Skeletal muscle tissue (tissue), 4 donors: ENCODE data around the gene ZBP1. TPM values are rescaled to one million over a fixed set of nuclear protein-coding genes. Genes with fewer than 3 reads are reported as not detected.

Experiments used
- H3K27ac ChIP-seq: one replicate; pipeline ENCODE4 v1.7.0; 2013; ENCODE audit warnings: mild to moderate bottlenecking, low read depth, low read length, inconsistent platforms
- H3K27me3 ChIP-seq, 3 donors: one replicate each; pipeline ENCODE4 v1.7.0; 2013; ENCODE audit warnings: low read length in 3 of 3; ENCODE audit not compliant: control insufficient read depth in 3 of 3, insufficient read depth in 3 of 3
- H3K36me3 ChIP-seq, 3 donors: one replicate each; pipeline ENCODE4 v1.7.0; 2013; ENCODE audit warnings: low read length in 3 of 3; ENCODE audit not compliant: control insufficient read depth in 3 of 3, insufficient read depth in 3 of 3
- H3K4me1 ChIP-seq, 3 donors: one replicate each; pipeline ENCODE4 v1.7.0; 2013; ENCODE audit warnings: low read length in 3 of 3, mild to moderate bottlenecking in 3 of 3; ENCODE audit not compliant: control insufficient read depth in 3 of 3, insufficient read depth in 3 of 3
- H3K4me3 ChIP-seq, 3 donors: one replicate each; pipeline ENCODE4 v1.7.0; 2013; ENCODE audit warnings: low read length in 3 of 3
- H3K9ac ChIP-seq, 3 donors: one replicate each; pipeline ENCODE4 v1.7.0; 2013; ENCODE audit warnings: low read length in 3 of 3, mild to moderate bottlenecking in 3 of 3, moderate library complexity in 2 of 3, low read depth in 1 of 3
- H3K9me3 ChIP-seq, 3 donors: one replicate each; pipeline ENCODE4 v1.7.0; 2013; ENCODE audit warnings: low read length in 3 of 3; ENCODE audit not compliant: control insufficient read depth in 3 of 3
- total RNA-seq: library from RNA; depleted of rRNA; stranded (reverse); fragments of >200 nt; gene quantifications from one replicate; pipeline ENCODE4 v1.2.3, GENCODE V29; 2014
- donor health status: Osteomylitis.

ZBP1 gene
- total RNA-seq, 1 donor from 2014 or later = under 0.01 TPM

DNA sequence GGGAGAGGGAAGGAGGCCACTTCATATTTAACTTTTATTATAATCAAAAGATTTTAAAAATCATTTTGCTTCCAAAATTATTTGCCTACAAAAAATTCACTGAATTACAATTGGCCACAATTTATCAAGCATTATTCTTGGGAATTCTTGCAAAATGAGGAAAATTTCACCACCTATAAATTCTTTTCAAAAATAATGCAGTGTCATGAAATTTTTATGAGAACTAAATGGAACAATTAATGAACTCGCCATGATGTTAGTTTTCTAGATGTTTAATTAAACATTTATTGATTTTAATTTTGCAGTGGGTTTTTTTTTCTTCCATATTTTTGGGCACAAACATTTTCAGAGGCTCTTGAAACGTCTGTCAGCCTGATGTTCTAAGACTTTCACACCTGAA is 5.8 kb upstream of the ZBP1 start:
- Histone ChIP-seq H3K9me3 (peaks cover 0 to 8% (median 4%) of the 10 kb centered on the region in 3 donors), H3K27me3 (peaks cover 3 to 6% (median 3%) of the 10 kb centered on the region in 3 donors), H3K9ac (no peak overlapping the region), H3K4me3 (no peak overlapping the region), H3K27ac (no peak overlapping the region), H3K36me3 (no peaks in the 10 kb centered on the region), H3K4me1 (peaks cover 8 to 10% (median 9%) of the 10 kb centered on the region in 3 donors)

DNA sequence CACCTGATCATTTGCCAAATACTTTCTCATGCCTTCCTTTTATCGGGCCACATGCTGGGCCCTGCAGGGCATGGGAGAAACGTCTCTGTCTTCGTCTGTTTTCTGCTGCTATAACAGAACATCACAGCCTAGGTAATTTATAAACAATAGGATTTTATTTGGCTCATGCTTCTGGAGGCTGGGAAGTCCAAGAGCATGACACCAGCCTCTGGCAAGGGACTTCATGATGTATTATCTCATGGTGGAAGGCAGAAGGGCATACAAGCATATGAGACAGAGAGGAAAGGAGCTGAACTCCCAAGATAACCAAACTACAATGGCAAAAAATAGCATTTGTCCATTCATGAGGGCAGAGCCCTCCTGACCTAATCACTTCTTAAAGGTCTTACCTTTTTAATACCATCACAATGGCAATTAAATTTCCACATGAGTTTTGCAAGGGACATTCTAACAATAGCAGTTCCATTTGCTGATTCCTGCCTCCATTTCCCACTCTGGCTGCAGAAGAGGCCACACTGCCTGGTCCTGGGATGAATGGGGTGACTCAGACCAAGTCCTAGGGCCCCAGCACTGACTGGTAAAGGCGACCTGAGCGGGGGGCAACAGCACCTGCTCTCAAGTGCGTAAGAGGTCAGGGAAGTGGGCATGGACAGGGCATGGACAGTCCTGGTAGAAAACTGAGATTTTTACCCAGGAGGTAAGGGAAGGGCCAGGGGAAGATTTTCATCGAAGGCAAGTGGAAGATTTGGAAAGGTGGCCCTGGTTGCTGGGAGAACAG is 5.1 kb upstream of the ZBP1 start:
- peaks cover 9 to 11% (median 10%) of the 10 kb centered on the region in 3 donors for H3K4me1 ChIP-seq
- peaks cover 0 to 8% (median 4%) of the 10 kb centered on the region in 3 donors for H3K9me3 ChIP-seq
- H3K27ac ChIP-seq = no peak overlapping the region

DNA sequence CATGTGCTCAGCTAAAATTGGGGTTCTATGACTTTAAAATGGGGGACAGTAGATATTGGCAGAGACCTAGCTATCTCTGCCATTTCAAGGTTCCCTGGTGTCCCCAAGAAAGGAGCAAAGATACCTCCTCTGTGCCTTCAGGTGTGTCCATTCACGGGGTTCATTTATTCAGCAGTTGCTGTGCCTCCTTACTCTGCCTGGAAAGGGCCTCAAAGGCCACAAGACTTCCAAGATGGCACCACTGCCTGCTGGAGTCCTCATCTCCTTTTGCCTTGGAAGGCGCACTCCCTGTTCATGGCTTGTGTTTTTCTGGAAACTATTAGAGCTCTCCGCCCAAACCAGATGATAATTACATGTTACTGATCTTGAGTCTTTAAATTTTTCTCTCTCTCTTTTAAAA is 3.9 kb upstream of the ZBP1 start:
- Histone ChIP-seq H3K27ac (no peak overlapping the region), H3K4me3 (no peak overlapping the region), H3K27me3 (peaks cover 0 to 6% (median 3%) of the 10 kb centered on the region in 3 donors), H3K9ac (no peak overlapping the region), H3K36me3 (no peaks in the 10 kb centered on the region), H3K9me3 (peaks cover 0 to 8% (median 4%) of the 10 kb centered on the region in 3 donors), H3K4me1 (peaks cover 9 to 13% (median 13%) of the 10 kb centered on the region in 3 donors)

More for the DNA sequence above, 5.1 kb upstream of the ZBP1 start:
- Histone ChIP-seq H3K9ac (no peak overlapping the region), H3K36me3 (no peaks in the 10 kb centered on the region), H3K4me3 (no peak overlapping the region), H3K27me3 (peaks cover 3 to 6% (median 3%) of the 10 kb centered on the region in 3 donors)

DNA sequence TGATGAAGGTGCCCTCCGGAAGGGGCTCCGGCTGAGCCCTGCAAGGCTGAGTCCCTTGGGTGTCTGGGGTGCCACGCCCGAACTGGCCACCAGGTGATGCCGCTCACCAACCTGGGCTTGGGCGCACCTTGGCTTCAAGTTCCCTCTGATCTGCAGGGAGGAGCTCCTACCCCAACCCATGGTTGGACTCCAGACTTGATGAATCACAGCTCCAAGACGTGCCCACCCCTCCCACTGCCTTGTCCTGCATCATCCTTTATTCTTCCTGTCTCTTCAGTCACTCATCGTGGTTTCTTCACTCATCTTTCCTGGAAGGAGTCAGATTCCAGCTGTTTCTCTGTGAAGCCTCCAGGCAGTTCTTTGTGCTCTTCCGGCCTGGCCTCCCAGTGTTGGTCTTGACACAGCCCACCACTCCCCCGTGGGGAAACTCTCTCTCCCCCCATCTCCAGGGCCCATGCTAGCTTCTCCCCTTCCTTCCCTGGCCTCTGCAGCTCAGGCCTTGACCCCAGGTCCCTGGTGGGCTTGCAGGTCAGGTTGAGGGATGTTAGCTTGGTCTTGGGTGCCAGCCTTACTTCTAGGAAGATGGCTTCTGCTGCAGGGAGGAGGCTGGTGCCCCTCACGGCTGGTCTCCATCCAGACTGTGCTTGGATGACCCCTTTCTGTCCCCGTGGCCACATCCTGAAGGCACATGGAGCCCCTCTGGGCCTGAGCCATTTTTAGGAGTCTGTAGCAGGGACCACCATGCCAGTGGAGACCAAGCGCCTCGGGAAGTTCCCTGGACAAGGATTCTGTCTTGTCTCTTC is 2.6 kb upstream of the ZBP1 start:
- H3K27ac ChIP-seq = no peak overlapping the region
- peaks cover 9 to 12% (median 10%) of the 10 kb centered on the region in 3 donors for H3K4me1 ChIP-seq
- H3K4me3 ChIP-seq = no peak overlapping the region
- H3K27me3 ChIP-seq = peaks cover 0 to 6% (median 3%) of the 10 kb centered on the region in 3 donors
- no peaks in the 10 kb centered on the region for H3K36me3 ChIP-seq
- H3K9ac ChIP-seq = no peak overlapping the region
- H3K9me3 ChIP-seq = peaks cover 0 to 8% (median 4%) of the 10 kb centered on the region in 3 donors

DNA sequence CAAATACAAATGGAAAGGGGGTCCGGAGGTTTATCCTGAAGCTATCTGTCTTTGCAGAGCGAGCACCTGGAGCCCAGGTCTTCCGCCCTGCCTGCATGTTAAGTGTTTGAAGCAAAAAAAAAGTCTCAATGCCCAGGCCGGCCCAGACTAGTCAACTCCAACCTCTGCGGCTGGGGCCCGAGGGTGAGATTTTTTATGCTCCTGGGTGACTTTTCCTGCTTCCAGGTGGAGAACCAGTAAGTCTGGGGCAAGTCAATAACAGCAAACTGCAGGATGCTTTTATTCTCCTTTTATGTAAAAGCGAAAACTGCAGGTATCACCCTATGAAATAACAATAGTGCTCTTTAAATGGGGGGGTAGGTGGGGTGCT is 2.0 kb upstream of the ZBP1 start:
- no peak overlapping the region for H3K9ac ChIP-seq
- H3K9me3 ChIP-seq = peaks cover 0 to 8% (median 4%) of the 10 kb centered on the region in 3 donors
- no peaks in the 10 kb centered on the region for H3K36me3 ChIP-seq
- H3K4me1 ChIP-seq = peaks cover 3 to 7% (median 4%) of the 10 kb centered on the region in 3 donors
- H3K27me3 ChIP-seq = peaks cover 5 to 8% (median 5%) of the 10 kb centered on the region in 3 donors
- H3K4me3 ChIP-seq = no peak overlapping the region
- H3K27ac ChIP-seq = no peak overlapping the region

DNA sequence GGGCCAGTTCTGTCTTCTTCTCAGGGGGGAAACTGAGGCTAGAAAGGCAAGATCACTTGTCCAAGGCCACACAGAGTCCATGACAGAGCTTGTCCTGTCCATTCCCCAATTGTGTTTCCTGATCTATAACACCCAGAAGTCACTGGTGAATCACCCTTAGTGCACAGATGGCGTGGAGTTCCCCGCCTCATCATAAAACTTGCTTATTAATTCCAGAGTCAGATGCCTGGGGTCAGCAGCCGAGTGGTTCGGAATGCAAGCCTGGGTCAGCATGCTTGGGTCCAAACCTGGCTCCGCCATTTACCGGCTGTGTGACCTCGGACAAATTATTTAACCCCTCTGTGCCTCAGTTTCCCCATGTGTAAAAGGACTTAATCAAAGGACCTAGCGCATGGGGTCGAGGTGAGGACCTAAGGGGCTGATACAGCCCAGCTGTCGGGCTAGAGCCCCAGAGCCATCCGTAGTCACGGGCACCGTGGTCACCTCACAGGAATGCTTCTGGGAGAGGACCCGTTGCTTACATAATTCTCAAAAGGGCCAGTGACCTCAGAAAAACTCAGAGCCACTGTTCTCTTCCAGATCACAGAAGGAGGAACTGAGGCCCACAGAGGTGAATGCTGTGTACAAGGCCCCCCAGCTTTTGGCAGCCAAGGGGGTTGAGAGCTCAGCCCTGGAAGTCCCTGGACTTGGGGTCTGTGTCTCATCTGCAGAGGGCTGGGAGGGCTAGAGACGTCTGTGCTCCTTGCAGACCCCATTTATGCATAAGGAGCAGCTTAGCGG is 1.4 kb upstream of the ZBP1 start:
- no peak overlapping the region for H3K27ac ChIP-seq
- no peak overlapping the region for H3K4me3 ChIP-seq
- peaks cover 0 to 8% (median 4%) of the 10 kb centered on the region in 3 donors for H3K9me3 ChIP-seq
- peaks cover 2 to 7% (median 3%) of the 10 kb centered on the region in 3 donors for H3K4me1 ChIP-seq
- no peaks in the 10 kb centered on the region for H3K36me3 ChIP-seq
- H3K27me3 ChIP-seq = peaks cover 6 to 11% (median 9%) of the 10 kb centered on the region in 3 donors
- no peak overlapping the region for H3K9ac ChIP-seq

DNA sequence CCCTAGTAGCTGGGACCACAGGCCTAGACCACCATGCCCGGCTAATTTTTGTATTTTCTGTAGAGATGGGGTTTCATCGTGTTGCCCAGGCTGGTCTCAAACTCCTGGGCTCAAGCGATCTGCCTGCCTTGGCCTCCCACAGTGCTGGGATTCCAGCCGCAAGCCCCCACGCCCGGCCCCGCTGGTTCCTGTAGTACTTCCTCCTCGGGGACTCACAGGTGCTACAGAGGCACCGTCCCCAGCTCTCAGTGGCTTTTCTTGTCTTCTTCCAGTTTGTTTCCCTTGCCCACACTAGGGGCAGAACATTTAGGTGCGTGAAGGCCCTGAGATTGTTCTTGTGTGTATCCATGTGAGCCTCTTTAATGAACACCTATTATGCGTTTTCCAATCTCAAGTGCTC is 773 bp upstream of the ZBP1 start:
- Histone ChIP-seq H3K27me3 (peaks cover 6 to 14% (median 11%) of the 10 kb centered on the region in 3 donors), H3K36me3 (no peaks in the 10 kb centered on the region), H3K4me1 (peaks cover 2 to 7% (median 3%) of the 10 kb centered on the region in 3 donors), H3K27ac (no peak overlapping the region), H3K9me3 (peaks cover 0 to 8% (median 4%) of the 10 kb centered on the region in 3 donors), H3K4me3 (no peak overlapping the region), H3K9ac (no peak overlapping the region)

DNA sequence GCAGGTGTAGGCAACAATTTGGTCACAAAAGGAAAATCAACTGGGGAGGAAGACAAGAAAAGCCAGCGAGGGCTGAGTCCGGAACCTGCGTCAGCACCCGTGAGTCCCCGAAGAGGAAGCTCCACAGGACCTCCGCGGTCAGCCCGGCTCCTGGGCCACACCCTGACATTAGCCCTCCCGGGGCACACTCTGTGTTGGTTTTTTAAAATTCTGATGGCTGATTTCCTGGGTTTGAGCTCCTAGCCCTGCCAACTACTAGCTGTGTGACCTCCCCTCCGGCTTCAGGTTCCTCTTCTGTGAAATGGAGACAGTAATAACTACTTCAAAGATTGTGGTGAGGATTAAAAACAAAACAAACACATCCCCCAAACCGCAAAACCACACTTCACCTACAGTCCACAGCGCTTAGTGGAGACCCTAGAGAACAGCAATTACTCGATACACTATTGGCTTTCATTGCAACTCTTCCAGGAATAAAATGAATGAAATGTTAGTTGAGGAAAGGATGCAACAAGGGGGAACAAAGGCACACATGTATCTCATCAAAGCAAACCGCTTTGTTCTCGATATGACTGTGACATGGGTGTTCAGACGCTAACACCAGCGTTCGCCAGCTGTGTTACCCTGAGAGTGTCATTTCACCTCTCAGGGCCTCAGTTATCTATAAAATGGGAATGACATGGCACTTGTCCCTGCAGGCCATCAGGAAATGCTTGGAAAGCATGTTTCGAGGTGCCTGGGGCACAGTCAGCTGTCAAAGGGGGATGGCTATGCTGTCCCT is 985 bp downstream of the ZBP1 start:
- H3K27me3 ChIP-seq = peaks cover 11 to 27% (median 11%) of the 10 kb centered on the region in 3 donors
- no peak overlapping the region for H3K9ac ChIP-seq
- no peak overlapping the region for H3K4me3 ChIP-seq
- H3K36me3 ChIP-seq = no peaks in the 10 kb centered on the region
- H3K4me1 ChIP-seq = peaks cover 2 to 7% (median 3%) of the 10 kb centered on the region in 3 donors
- no peak overlapping the region for H3K27ac ChIP-seq
- peaks cover 0 to 3% (median 0%) of the 10 kb centered on the region in 3 donors for H3K9me3 ChIP-seq

DNA sequence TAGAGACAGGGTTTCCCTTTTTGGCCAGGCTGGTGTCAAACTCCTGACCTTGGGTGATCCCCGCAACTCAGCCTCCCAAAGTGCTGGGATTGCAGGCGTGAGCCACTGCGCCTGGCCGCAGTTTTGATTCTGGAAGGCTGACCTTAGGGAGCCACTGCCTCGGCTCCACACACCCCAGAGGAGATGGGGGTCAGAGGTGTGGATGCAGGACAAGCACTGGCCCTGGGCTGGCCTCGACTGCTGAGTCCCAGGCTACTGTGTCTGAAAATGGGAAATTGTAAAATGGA is 1.5 kb downstream of the ZBP1 start:
- Histone ChIP-seq H3K9me3 (peaks cover 0 to under 1% (median 0%) of the 10 kb centered on the region in 3 donors), H3K4me1 (peaks cover 2 to 7% (median 3%) of the 10 kb centered on the region in 3 donors), H3K27ac (no peak overlapping the region), H3K4me3 (no peak overlapping the region), H3K9ac (no peak overlapping the region), H3K36me3 (no peaks in the 10 kb centered on the region), H3K27me3 (peaks cover 11 to 27% (median 11%) of the 10 kb centered on the region in 3 donors)
